Activated CD4-positive, alpha-beta T cell treated with anti-CD3 and anti-CD28 coated beads for 1 hour (primary cell): ENCODE results near the gene SV2C.
A peak's percentile ranks its signal among the peaks of the same experiment; 100 is the strongest.
"Not testable (repeated sequence)": the region's sequence is repeated elsewhere in the genome, so short reads cannot be mapped to it uniquely, and the experiment has no call there.

Source experiments
- DNase-seq: peaks from one replicate; pipeline ENCODE4 v3.0.0-alpha.2; 2020

SV2C gene

DNA sequence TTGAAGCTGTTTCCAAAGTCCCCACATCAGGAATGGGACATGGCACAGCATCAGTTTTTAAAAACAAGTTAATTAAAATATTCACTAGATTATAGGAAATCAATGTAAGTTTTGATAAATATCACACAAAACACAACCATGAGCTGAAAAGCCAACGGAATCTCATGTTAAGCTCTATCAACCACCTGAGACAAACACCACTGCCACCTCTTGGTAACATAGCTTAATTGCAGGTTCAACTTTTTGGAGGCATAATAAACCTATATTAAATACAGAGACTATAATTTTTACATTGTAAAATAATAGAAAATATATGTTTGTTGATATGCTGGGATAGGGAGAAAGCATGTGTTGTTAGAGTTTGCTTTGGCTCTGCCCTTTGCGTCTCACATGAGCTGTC, 126.1 kb downstream of the SV2C start:
- DNase-seq: no peak

DNA sequence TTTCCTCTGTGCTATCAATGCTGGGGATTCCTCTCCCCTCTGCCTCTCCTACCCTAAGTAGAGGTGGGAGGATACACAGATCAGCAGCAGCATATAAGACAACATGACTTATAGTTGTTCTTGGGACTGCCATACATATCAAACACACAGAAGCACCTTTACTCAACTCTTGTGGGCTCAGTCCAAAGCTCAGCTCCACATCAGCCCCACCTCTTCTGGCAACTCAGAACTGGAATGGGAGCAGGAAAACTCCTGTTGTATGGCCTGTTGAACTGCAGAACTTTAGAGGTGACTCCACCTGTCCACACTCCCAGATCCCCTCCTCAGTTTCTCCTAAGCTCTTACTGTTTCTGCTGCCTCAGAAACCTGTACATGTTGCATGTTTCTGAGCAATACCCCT, 127.8 kb downstream of the SV2C start:
- no peak for DNase-seq

DNA sequence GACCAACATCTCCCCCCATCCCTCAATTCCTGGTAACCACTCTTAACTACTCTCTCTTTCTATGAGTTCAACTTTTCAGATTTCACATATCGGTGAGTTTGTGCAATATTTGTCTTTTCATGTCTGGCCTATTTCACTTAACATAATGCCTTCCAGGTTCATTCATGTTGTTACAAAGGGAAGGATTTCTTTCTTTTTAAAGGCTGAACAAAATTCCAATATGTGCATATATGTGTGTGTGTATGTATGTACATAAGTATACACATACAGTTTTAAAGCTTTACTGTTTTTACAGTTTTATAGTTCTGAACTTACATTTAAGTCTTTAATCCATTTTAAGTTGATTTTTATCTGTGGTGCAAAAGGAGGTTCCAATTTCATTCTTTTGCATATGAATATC, 130.7 kb downstream of the SV2C start:
- DNase-seq: no peak

DNA sequence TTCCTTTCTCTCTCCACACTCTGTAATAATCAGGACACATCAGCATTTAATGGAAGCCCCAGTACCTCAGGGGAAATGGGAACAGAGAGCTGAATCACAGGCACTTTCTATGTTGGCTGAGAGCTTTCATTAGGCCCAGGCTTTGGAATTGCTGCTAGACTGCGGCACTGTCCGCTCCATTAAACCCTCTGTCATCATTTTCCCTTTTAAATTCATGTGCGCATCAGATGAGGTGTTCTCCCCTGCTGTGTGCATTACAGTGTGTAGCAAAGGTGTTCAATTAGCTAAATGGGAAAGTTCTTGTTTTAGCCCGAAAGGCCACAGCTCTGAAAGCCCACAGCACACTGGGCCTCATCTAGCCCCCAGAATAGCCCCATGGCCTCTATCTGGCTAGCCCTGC, 133.6 kb downstream of the SV2C start:
- no peak for DNase-seq

DNA sequence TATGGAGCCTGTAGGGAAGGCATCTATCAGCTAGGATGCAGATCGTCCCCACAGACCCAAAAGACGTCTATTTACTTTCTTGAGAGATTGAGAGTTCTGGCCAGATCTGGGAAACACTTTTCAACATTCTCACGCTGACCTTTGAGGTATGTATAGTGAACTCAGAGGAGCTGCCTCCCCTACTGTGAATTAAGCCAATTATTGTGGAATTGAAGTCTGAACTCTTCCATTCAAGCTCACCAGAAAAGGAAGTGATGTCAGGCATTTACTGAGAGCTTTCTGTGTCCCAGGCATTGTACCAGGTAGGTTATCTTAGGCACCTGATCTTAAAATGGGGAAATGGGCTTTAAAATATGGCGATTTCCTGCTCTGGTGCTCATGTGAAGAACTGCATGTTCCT, 136.5 kb downstream of the SV2C start:
- DNase-seq: no peak

DNA sequence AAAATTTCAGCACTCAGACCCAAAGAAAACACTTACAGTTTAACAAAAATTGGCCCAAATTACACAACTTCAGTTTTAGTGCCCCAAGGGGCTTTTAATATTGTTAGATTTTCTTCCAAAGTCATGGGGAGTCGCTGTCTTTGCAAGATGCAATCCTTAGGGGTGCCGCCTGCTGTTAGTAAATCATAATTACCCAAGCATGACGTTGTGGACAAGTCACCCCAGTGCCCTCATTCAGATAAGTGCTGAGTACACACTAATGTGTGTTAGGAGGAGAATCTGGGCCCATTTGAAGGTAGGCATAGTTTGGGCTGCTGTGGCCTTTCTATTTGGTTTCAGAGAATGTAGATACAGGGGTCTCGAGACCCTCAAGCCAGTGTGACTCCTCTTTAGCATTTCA, 138.1 kb downstream of the SV2C start:
- DNase-seq: no peak

DNA sequence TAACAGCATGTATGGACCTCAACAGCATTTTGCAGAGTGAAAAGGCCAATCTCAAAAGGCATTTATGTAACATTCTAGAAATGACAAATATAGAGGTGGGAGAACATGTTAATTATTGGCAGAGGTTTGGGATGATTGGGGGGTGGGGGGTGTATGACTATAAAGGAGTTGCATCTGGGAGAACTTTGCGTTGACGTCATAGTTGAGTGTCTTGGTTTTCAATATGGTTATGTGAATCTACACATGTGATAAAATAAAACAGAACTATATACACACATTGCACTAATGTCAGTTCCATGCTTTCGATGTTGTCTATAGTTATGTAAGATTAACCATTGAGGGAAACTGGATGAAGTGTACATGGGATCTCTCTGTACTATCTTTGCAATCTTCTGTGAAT, 139.1 kb downstream of the SV2C start:
- no peak for DNase-seq

DNA sequence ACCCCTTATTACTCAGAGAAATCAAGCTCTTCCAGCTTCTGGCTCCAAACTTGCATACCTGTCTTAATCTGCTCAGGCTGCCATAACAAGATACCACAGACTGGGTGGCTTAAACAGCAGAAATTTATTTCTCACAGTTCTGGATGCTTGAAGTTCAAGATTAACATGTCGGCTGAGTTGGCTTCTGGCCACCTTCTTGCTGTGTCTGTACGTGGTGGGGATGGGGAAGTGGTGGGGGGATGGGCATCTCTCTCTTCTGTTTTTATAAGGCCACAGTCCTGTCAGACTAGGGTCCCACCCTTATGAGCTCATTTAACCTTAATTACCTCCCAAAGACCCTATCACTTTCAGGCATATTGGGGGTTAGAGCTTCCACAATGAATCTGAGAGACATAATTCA, 140.5 kb downstream of the SV2C start:
- DNase-seq: no peak

DNA sequence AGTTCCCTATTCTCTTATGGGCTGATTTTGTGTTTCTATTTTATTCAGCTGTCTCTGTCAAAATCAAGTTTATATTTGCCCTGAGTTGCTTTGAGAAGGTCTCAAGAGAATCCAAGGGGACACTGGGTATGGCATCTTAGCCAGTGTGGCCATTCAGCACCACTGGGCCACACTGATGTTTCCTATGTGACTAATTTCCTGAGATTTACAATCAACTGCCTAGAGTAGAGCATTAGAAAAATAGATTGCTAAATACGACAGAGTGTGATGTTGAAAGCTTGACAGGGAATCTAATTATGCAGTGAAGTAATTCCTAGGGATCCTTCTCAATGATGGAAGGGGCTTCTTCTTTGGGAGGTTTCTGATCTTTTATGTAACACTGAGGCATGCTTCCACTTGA, 141.7 kb downstream of the SV2C start:
- no peak for DNase-seq

DNA sequence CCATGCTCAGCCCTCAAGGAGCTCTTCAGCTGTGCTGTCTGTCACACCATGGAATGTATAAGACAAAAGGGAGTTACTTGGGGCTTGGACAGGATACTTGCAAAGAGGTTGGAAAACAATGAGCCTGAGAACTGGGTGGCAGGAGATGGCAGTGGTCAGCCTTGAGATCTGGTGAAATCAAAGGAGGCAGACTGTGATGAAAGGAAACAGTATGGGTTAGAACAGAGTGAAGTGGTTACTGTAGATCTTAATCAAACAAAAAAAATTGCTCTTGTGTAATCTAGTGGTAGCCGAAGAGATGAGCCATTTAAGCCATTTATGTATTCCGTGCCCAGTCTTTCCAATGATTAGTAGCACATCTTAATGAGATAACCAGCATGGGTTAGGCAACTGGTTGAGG, 142.2 kb downstream of the SV2C start:
- DNase-seq: no peak

DNA sequence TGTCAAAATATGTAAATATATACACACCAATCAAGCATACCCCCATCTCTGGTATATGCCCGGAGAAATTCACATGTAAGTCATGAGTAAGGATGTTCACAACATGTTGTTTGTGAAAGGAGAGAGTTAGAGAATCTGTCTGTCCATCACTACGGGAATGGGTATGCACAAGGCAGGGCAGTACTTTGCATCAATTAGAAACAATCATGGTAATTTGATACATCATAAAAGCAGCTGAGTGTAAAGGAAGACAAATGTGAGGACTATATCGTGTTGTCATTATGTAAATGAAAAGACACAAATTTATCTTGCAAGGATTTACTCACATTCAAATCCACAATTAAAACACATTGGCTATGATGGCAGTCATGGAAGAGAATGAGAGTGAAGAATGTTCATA, 146.7 kb downstream of the SV2C start:
- DNase-seq: no peak

DNA sequence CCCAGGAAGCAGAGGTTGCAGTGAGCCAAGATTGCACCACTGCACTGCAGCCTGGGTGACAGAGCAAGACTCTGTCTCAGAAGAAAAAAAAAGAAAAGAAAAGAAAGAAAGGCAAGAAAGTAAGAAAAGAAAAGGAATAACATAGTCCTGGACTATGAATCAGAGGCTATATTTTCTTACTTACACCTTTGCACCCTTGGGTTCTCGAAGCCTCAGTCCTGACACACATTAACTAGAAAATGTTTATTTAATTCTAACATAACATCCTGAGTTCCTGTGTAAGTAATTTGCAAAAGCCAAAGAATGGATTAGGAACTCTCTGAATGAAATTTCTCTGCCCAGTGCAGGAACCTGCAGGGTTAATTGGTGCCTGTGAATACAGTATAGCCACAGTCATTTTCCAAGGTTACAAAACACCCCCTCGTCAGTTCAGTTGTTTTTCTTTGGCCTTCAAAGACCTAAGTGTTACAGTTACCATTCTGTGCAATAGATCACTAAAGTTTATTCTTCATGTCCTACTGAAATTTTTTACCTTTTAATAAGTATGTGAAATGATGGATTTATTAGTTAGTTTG, 147.6 kb downstream of the SV2C start:
- no peak for DNase-seq

DNA sequence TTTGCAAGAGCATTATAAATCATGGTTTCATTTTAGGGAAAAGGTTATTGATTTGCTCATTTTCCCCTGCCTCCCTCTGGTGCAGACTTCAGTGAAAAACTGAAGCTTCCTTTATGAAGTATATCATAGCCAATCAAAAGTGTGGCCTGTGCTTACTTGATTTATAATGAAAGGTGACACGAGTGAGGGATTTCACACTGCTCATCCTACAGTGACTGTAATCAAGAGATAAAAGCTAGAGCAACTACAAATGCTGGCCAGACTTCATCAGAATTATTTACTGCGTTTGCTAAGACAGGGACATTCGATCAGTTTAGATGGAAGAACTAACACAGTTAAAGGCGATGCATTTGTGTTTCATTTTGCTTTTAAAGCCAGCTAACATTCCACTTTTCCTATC, 151.5 kb downstream of the SV2C start:
- no peak for DNase-seq

DNA sequence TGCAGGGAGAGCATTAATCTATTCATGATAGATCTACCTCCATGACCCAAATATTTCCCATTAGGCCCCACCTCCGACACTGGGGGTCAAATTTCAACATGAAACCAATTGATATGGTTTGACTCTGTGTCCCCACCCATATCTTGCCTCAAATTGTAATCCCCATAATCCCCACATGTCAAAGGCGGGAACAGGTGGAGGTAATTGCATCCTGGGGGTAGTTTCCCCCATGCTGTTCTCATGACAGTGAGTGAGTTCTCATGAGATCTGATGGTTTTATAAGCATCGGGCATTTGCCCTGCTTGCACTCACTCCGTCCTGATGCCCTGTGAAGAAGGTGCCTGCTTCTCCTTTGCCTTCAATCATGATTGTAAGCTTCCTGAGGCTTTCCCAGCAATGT, 153.5 kb downstream of the SV2C start:
- no peak for DNase-seq

DNA sequence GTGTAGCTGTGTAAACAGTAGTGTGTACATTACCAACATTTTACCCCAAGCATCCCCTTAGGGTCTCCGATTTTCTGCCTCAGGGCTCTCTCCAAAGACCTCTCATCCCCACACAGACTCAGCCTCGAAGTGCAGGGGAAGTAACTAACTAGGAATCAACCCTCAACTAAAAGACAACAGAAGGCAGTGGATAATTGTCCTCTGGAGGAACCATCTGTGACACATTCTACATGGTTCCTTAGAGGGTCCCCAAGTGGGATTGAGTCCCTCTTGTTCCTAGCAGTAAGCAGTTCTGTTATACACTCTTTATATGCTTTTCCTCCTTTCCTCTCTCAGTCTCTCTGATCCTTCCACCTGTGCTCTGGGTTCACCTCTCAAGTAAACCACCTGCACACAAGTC, 157.2 kb downstream of the SV2C start:
- no peak for DNase-seq

DNA sequence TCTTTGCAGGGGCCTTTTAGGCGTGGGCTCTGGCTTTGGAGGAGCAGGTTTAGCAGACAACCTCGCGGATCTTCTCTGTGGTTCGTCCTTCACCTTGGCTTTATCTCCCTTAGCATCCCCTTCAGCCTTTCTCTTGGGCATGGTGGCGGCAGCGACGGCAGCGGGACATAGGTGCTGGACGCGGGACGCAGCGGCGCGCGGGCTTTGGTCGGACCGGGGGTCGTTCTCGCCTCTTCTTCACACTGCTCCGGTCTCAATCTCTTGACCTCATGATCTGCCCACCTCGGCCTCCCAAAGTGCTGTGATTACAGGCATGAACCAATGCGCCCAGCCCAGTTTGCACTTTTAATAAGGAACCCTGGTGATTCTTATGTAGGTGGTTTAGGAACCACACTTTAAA, 159.0 kb downstream of the SV2C start:
- not testable (repeated sequence) for DNase-seq

DNA sequence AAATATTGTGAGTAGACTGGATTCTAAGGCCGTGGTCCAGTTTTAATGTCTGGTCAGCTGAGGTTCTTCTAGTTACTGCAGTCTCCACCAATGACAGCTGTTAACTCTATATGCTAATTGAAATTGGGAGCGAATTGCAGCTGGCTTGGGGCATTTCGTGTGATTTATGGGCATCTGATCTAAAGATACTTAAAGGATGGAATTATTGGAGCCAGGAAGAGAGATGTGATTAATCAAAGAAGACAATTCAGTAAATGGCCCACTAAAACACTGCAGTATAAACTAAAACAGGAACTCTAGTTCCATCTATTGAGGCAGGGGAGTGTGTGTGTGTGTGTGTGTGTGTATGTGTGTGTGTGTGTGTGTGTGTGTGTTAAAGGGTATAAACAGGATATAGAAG, 162.4 kb downstream of the SV2C start:
- no peak for DNase-seq

DNA sequence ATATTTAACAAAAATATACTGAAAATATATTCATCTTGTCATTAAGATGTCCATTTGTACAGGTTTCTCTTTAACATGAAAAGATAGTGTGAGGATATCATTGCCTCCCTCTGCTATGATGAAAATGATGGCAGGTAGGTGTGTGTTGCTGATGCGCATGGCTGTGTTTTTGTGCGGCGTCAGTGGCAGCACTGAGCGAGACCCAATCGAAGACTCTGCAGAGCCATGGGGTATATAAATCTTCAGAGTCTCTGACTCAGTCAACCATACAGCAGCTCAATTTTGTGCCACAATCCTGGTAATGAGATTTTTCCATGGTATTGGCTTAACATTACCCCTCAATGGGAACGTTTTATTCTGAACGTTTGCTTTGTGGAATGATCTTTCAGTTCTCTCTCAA, 166.4 kb downstream of the SV2C start:
- no peak for DNase-seq

DNA sequence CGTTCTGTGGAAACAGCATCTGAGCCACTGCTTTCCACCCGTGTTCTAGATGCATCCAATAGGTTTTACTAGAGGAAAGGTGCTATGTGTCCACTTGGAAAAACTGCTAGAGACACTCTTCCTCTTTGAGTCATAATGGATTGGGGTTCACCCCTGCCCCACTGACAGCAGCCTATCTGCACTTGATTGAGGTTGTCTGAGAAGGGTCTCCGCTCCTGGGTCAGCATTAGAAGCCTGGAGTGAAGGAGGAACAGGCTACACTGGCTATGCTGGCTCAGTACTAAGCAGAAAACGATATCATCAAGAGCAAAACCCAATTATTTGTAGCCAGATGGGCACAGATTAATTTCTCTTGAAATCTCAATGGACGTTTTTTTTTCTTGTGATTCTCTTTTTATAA, 167.3 kb downstream of the SV2C start:
- DNase-seq: no peak

DNA sequence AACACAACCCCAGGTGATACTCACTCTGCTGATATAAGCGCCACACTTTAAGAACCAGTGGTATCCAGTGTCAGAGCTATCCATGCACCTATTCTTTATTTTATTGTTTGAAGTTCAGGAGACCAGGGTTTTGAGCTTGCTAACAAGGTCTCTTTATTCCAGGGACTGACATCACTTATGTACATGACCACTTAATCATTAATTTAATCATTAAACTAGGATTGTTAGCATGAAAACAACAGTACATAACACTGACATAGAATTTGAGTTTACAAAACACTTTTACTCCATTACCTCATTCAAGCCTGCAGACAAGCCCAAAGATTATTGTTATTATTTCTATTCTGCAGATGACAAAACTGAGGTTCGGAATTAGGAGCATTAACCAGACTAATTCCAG, 168.5 kb downstream of the SV2C start:
- no peak for DNase-seq

DNA sequence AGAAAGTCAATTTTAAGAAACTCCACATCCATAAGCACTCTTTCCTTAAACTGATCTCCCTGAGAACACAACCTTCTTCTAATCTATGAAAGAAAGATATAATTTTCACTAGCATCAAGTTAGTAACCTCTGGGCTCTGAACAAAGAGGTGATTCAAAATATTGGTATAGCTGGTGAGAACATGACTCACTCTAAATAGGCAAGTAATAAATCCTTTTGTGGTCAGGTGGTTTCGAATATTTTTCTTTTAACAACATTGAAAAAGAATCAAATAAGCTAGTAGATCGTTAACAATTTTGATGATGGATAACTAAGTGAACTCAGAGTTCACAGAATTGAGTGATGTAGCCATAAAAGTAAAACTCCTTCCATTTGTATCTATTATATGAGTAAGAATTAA, 169.3 kb downstream of the SV2C start:
- no peak for DNase-seq

DNA sequence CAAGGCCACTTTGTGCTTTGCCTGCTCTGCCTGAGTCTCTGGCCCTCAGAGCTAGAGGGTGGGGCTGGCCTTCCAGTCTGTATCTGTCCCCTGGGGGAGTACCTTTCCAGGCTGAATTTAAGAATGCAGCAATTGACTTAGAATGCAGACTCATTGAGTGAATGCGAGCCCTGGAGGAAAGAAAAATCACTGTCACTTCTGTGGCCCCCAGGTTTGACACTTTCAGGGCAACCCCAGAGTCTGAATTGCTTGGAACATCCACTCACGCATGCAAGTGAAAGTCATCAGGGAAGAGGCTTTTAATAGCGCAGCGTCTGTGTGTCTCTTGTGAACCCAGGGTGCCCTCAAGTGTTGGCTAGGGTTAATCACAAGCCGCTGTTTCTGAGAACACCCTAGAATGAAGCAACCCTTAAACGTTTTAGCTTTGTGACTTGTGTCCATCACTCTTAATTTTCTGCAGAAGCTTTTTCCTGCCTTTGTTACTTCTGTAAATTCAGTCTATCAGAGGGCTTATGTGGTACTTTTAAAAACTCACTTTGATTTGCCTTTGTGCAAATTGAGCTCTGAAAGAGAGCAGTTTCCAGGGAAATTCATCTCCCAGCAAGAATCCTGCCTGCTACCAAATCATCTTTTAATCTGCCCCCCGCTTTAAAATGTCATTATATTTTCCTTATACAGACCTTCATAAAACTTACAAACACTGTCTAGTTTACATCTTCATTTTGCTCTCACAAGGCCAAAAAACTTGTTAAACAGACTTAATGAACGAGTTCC, 173.1 kb downstream of the SV2C start:
- DNase-seq: peak; percentile 41

DNA sequence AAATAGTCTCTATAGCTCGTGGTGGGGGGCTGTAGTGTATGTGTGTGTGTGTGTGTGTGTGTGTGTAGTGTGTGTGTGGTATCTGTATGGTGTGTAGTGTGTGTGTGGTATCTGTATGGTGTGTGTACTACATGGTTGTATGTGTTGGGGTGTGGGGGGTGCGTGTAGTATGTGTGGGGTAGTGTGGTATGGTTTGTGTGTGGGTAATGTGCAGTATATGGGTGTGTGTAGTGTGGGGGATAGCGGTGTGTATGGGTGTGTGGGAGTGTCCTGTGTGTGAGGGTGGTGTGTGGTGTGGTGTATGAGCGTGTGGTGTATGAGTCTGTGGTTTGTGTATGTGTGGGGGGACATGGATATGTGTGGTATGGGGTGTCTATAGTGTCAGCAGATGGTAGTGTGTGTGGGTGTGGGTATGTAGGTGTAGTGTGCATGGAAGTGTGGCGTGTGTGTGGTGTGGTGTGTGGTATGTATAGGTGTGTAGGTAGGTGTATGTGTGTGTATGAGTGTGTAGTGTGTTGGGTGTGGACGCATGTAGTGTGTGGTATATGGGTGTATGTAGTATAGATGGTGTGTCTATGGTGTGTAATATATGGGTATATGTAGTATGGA, 174.1 kb downstream of the SV2C start:
- DNase-seq: no peak

DNA sequence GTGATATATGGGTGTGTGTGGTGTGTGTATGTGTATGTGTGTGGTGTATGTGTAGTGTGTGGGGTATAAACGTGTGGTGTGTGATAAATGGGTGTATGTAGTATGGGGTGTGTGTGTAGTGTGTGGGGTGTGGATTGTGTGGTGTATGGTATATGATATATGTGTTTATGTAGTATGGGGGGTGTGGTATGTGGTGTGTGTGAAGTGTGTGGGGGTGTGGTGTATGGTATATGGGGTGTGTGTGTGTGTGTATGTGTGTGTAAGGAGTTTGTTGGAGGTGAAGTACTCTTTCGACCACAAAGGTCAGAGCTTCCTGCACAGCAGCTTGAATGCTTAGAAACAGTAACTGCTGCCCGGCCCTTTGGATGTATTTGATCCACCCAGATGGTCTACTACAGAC, 174.7 kb downstream of the SV2C start:
- DNase-seq: no peak

DNA sequence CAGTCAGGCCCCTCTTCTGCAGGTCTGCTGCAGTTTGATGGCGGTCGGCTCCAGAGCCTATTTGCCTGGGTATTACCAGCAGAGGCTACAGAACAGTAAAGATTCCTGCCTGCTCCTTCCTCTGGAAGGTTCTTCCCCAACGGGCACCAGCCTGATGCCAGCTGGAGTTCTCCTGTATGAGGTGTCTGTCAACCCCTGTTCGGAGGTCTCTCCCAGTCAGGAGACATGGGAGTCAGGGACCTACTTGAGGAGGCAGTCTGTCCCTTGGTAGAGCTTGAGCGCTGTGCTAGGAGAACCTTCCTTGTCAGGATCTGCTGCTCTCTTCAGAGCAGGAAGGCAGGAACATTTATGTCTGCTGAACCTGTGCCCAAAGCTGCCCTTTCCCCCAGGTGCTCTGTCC, 181.5 kb downstream of the SV2C start:
- DNase-seq: no peak
